Activated naive CD4-positive, alpha-beta T cell (primary cell): Measurements from ENCODE around the gene OR2T6.
"Not testable (repeated sequence)": the region's sequence is repeated elsewhere in the genome, so short reads cannot be mapped to it uniquely, and the experiment has no call there.

Experiments used
- DNase-seq, 4 experiments: peaks; one replicate each; lab custom pipeline; 2025; lab: John Stamatoyannopoulos, UW

The OR2T6 gene

DNA sequence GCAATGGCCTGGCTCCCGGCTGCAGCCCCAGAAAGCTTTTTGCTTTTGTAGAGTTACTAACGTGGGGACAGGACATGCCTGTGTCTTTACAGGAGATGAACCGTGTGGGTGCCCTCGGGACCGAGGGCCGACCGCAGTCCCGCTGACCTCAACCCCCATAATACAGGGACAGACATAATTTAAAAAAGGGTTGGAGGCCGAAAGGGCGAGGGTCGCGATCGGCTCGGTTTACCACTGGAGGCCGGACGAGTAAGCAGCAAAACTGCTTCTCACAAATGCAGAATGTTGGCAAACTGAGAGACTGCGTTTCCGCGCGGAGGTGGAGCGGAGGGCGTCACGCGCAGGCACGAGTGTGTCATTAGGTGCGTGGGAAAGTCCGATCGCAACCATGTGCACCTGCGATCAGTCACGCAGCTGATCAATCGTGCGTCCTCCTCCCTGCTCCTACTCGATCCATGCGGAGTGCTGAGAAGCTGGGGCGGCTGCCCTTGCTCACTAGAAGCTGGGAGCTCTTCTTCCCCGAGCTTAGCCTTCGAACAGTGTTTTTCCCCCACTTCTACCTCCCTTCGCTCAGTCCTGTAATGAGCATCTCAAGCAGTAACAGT, 58.4 kb downstream of the OR2T6 start:
- not testable (repeated sequence) for DNase-seq

DNA sequence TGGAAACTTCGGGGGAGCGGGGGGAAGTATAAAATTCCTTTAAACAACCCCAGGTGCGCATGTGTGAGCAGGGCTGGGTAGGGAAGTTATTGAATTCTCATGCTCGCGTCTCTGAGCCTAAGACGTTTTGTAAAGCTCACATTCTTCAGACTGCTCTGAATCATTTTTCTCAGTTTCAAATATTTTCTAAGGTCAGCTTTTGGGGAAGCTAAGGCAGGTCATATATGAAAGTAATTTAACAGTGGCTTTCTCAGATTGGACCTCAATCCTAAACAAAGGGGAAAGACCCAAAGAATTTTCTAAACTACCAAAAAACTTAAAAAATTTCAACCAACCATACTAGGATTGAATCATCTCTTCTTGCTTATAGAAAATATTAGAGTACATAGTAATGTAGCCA, 59.4 kb downstream of the OR2T6 start:
- not testable (repeated sequence) for DNase-seq

DNA sequence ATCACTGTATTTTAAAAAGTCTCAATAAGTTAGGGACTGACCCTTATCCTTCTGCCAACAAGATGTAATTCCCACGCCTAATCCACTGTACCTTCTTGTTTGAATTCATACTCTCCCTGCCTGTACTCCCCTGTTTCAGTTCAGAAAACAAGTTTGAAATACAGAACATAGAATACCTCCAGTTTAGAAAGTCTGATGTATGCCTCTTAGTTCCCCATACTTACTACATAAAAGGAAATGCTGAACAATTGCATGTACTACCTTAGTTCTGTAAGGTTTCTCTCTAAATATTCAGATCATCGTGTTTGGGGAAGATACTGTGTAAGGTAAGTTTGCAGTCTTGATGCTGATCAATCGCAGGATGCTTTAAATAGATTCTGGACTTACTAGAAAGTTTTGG, 60.8 kb downstream of the OR2T6 start:
- DNase-seq = not testable (repeated sequence)

DNA sequence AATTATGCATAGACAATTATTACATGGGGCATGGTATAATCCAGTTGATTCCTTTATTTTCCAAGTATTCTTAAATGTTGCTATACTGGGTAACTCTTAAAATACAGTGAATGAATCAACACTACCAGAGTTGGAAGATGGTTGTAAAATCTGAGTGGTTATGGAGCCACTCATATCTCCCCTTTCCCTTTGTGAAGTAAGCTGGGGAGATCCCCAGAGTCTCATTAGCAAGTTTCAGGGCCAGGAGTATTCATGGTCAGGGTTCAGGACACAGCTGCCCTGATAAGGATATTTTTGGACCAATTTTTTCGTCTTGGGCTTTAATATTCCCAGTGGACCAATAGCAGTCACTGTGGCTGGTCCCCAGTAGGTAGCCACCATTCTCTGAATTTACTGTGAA, 63.1 kb downstream of the OR2T6 start:
- DNase-seq = not testable (repeated sequence)

DNA sequence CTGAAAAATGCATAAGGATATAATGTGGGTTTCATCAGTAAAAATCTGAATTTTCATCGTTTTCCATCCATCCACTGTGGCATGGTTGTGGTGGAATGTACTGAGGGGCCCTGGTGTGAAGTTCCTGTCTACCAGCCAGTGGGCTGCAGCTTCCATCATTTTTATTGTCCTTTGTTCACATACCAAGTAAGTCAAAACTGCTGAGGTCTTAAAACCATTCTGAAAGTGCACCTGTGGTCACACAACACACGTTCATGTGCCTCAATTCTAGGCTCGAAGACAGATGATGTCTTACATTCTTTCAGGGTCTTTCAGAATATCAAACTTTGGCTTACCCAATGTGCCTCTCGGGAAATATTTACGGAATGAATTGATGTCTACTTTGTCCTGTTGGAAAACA, 63.7 kb downstream of the OR2T6 start:
- DNase-seq = not testable (repeated sequence)
